ENCODE data around the gene SMPD3.

DNA sequence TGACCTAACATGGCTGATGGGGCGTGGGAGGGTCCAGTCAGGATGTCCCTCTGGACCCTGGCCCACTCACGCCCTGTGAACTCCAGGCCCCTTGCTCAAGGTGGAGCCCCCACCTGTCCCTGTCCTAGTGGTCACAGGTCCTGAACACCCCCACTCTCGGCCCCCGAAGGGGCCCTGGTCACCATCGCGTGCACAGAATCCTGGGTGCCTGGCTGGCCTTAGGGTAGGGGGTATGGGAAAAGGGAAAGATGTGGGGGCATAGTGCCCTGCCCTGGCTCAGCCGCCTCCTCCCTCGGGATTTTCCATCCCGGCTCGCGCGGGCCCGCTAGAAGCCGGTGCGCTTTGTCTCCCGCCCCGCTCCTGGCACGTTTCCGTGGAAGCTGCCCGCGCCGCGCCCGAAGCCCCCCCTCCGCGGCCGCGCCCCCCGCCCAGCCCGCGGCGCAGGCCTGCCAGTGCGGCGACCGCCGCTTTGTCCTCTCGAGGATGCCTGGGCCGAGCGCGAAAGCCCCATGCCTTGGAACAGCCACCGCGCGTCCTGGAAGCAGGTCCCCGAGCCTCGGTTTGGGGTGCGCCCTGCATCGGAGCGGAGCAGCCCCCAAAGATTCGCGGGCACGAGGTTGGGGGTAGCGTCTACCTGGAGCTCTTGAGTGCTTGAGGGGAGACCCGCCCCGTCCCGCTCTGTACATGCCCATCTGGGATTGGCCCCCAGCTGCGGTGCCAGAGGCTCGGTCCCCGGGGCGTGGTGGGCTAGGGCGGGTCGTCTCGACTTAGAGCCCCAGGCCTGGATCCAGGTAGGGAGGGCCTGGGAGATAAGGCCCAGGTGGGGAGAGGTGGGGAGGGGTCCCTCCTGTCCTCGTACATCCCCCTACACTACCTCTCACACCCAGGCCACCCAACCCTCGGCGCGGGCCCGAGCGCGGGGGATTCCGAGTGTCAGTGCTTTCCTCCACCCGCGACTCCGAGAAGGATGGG, 1.3 kb downstream of the SMPD3 start:
- no peak for TF ChIP-seq POLR2A (IDR thresholded peaks at IDR 0.05; ENCODE audit: low read length)
- no peak for TF ChIP-seq GATA1 (IDR thresholded peaks at IDR 0.05; ENCODE audit: low read depth, low read length)

All from erythroblast (primary cell).